H1 (cell line): Measurements from ENCODE around the gene C2CD2L. TPM values are rescaled to one million over a fixed set of nuclear protein-coding genes. Genes with fewer than 3 reads are reported as not detected.

ENCODE experiments used
- ATF3 ChIP-seq: IDR thresholded peaks from 2 replicates; pipeline ENCODE4 v1.6.1; 2011; ENCODE audit warnings: low read depth, mild to moderate bottlenecking, low read length; ENCODE audit not compliant: insufficient read depth
- CBX5 ChIP-seq: fragments of 300-800, 300-1000 bp; sonication (generic); IDR thresholded peaks from 2 replicates; pipeline ENCODE4 v1.7.1; 2016; ENCODE audit warnings: antibody characterized with exemption, low read length, low read depth
- CHD7 ChIP-seq: fragments of 300-600 bp; sonication (generic); IDR thresholded peaks from 2 replicates; pipeline ENCODE4 v1.7.1; 2012; ENCODE audit warnings: low read length, moderate library complexity, mild to moderate bottlenecking, inconsistent platforms; ENCODE audit not compliant: insufficient replicate concordance
- HDAC2 ChIP-seq, 2 experiments: fragments of 300-600 bp in 1 of 2; sonication (generic) in 1 of 2; IDR thresholded peaks; 2 replicates each; pipeline ENCODE4 v1.6.1; 2011 to 2012; ENCODE audit warnings: low read depth in 2 of 2, low read length in 2 of 2, mild to moderate bottlenecking in 2 of 2, moderate library complexity in 2 of 2, borderline replicate concordance in 1 of 2, inconsistent platforms in 1 of 2
- HDAC6 ChIP-seq: IDR thresholded peaks from one replicate; pipeline ENCODE4 v1.7.1; 2012; ENCODE audit warnings: low read depth, mild to moderate bottlenecking, inconsistent platforms, low read length, moderate library complexity
- RXRA ChIP-seq: IDR thresholded peaks from 2 replicates; pipeline ENCODE4 v1.6.1; 2011; ENCODE audit warnings: low read depth, mild to moderate bottlenecking, low read length, moderate library complexity; ENCODE audit not compliant: insufficient read depth
- polyA plus RNA-seq, 7 experiments: library from polyadenylated mRNA; depleted of rRNA in 3 of 7; stranded (reverse) in 5 of 7; unstranded in 2 of 7; fragments of >200 nt in 5 of 7; fragments of 200-250 nt in 2 of 7; gene quantifications; 1 replicate in 5 of 7; 2 replicates in 1 of 7; 4 replicates in 1 of 7; pipeline versions ENCODE4 v1.2.1 to v1.2.3, GENCODE V29; 2011 to 2013; ENCODE audit warnings: missing spikeins in 2 of 7, mixed read lengths in 2 of 7
- total RNA-seq: library from RNA; stranded (reverse); fragmentation: NEBNext Ultra II Directional; extraction: Animal tissue kit (Norgen Biotek cat#: 25700); gene quantifications from 2 replicates; pipeline ENCODE4 v1.2.1, GENCODE V29; 2021

Gene C2CD2L
- total and polyA plus RNA-seq, 2 of the 8 experiments (the other 6 are each of a cell fraction or from before 2014, with no cell fraction given), result 2.5 to 4.0 TPM

GRCh38 chr11:119067371-119068222 is 39.5 kb upstream of the C2CD2L start, which contains the start of gene VPS11 (continued):
- TF ChIP-seq CHD7, result no peak
- TF ChIP-seq CBX5, result no peak
- TF ChIP-seq RXRA, result no peak
- no peak for TF ChIP-seq HDAC6
- peak in 1 of 2 experiments; percentile 95; a peak in 2 of 4 replicates for TF ChIP-seq HDAC2 (IDR thresholded peaks at IDR 0.05; ENCODE audit: borderline replicate concordance in 1 of 2, low read depth in 2 of 2, low read length in 2 of 2)
- TF ChIP-seq ATF3, result peak; percentile 97
- TF ChIP-seq, all 59 proteins: peak for 22
